Endothelial cell of umbilical vein (primary cell): ENCODE results near the gene EPHA4. TPM values are rescaled to one million over a fixed set of nuclear protein-coding genes. Genes with fewer than 3 reads are reported as not detected.

Experiments
- BruUV-seq: library from RNA; stranded (reverse); fragments of 400-500 nt; replicated peaks from 2 replicates; lab custom pipeline; 2021; lab: Mats Ljungman, UMichigan
- CTCF ChIA-PET: fragments of 300-600, 350-600 bp; sonication (Branson Sonifier 250); formaldehyde crosslinking; loops from one replicate; lab custom pipeline; 2021; ENCODE audit warnings: antibody characterized with exemption, inconsistent platforms; lab: Charles Lee
- POLR2A ChIA-PET: fragments of 300-600, 350-600 bp; sonication (Branson Sonifier 250); formaldehyde crosslinking; loops from one replicate; lab custom pipeline; 2021; ENCODE audit warnings: antibody characterized with exemption, inconsistent platforms; lab: Charles Lee
- DNase-seq: peaks from one replicate; pipeline ENCODE4 v3.0.0-alpha.2; 2011; ENCODE audit warnings: low read depth, low spot score
- FAIRE-seq: peaks from 2 replicates; lab custom pipeline; 2011; peaks lifted over from hg19 to GRCh38; lab: Jason Lieb, UNC
- H2AFZ ChIP-seq: 2 replicates; pipeline ENCODE4 v1.6.0; 2012; ENCODE audit warnings: low read depth, low read length, control low read depth, inconsistent platforms
- H3K27ac ChIP-seq: 2 replicates; pipeline ENCODE4 v1.5.1; 2011; ENCODE audit warnings: low read depth, mild to moderate bottlenecking, control low read depth, low read length, moderate library complexity; ENCODE audit not compliant: insufficient read depth
- H3K27me3 ChIP-seq, 2 experiments: 2 replicates each; pipeline versions ENCODE4 v1.6.0 to v1.6.1; 2011; ENCODE audit warnings: low read length in 2 of 2, mixed read lengths in 1 of 2; ENCODE audit not compliant: control insufficient read depth in 2 of 2, insufficient read depth in 2 of 2
- H3K36me3 ChIP-seq, 2 experiments: 2 replicates in 1 of 2; 3 replicates in 1 of 2; pipeline ENCODE4 v1.5.1; 2011; ENCODE audit warnings: low read length in 2 of 2, mild to moderate bottlenecking in 1 of 2, moderate library complexity in 1 of 2; ENCODE audit not compliant: control insufficient read depth in 2 of 2, insufficient read depth in 2 of 2; ENCODE audit errors: extremely low read depth in 1 of 2
- H3K4me1 ChIP-seq: 3 replicates; pipeline ENCODE4 v1.5.1; 2011; ENCODE audit warnings: mild to moderate bottlenecking, low read length; ENCODE audit not compliant: control insufficient read depth, insufficient read depth; ENCODE audit errors: extremely low read depth
- H3K4me2 ChIP-seq: 2 replicates; pipeline ENCODE4 v1.6.1; 2011; ENCODE audit warnings: low read length, control low read depth, mixed read lengths; ENCODE audit not compliant: insufficient read depth
- H3K4me3 ChIP-seq, 3 experiments: fragments of 200-600 bp in 1 of 3; sonication (generic), shearing (Covaris generic) in 1 of 3; replicated peaks in 1 of 3; 2 replicates each; pipeline ENCODE4 v1.5.1; 2011 to 2016; ENCODE audit warnings: control low read depth in 3 of 3, low read length in 3 of 3, mild to moderate bottlenecking in 2 of 3, inconsistent platforms in 1 of 3, low read depth in 1 of 3, moderate library complexity in 1 of 3; ENCODE audit not compliant: insufficient read depth in 1 of 3
- H3K79me2 ChIP-seq: 2 replicates; pipeline ENCODE4 v1.6.0; 2012; ENCODE audit warnings: low read length, inconsistent platforms; ENCODE audit not compliant: control insufficient read depth, insufficient read depth
- H3K9ac ChIP-seq: replicated peaks from 2 replicates; pipeline ENCODE3; 2011; ENCODE audit warnings: low read length, control low read depth; ENCODE audit not compliant: insufficient read depth; ENCODE audit errors: extremely low read depth
- H3K9me1 ChIP-seq: replicated peaks from 3 replicates; pipeline ENCODE4 v1.6.0; 2011; ENCODE audit warnings: mild to moderate bottlenecking, low read length; ENCODE audit not compliant: control insufficient read depth, insufficient read depth; ENCODE audit errors: extremely low read depth
- H3K9me3 ChIP-seq: replicated peaks from 2 replicates; pipeline ENCODE4 v1.5.1; 2012; ENCODE audit warnings: low read length, inconsistent platforms; ENCODE audit not compliant: control insufficient read depth, insufficient read depth
- H4K20me1 ChIP-seq: replicated peaks from 2 replicates; pipeline ENCODE3; 2011; ENCODE audit warnings: mild to moderate bottlenecking, low read length; ENCODE audit not compliant: control insufficient read depth, insufficient read depth; ENCODE audit errors: extremely low read depth
- EZH2 ChIP-seq: IDR thresholded peaks from 2 replicates; pipeline ENCODE4 v1.6.1; 2012; ENCODE audit warnings: borderline replicate concordance, low read depth, mild to moderate bottlenecking, moderate library complexity, low read length, inconsistent platforms; ENCODE audit not compliant: severe bottlenecking
- FOS ChIP-seq: IDR thresholded peaks from 2 replicates; pipeline ENCODE4 v1.6.1; 2011; ENCODE audit warnings: mild to moderate bottlenecking, low read length, moderate library complexity, borderline replicate concordance; ENCODE audit not compliant: insufficient read depth
- GATA2 ChIP-seq: IDR thresholded peaks from 2 replicates; pipeline ENCODE4 v1.7.0; 2011; ENCODE audit warnings: low read depth, mild to moderate bottlenecking, moderate library complexity, mixed read lengths, low read length; ENCODE audit not compliant: insufficient read length, insufficient read depth
- JUN ChIP-seq: IDR thresholded peaks from 2 replicates; pipeline ENCODE4 v1.6.1; 2011; ENCODE audit warnings: borderline replicate concordance, low read depth; ENCODE audit not compliant: insufficient read length, insufficient read depth
- MAX ChIP-seq: IDR thresholded peaks from 2 replicates; pipeline ENCODE4 v1.6.1; 2011; ENCODE audit not compliant: insufficient read depth, insufficient read length
- MYC ChIP-seq: IDR thresholded peaks from one replicate; pipeline ENCODE4 v1.6.1; 2011; ENCODE audit warnings: mild to moderate bottlenecking, low read depth, low read length
- POLR2A ChIP-seq: IDR thresholded peaks from 2 replicates; pipeline ENCODE4 v1.6.1; 2012; ENCODE audit warnings: low read depth, mild to moderate bottlenecking, control low read depth, low read length
- POLR2AphosphoS5 ChIP-seq: IDR thresholded peaks from 2 replicates; pipeline ENCODE4 v1.6.1; 2012; ENCODE audit warnings: low read depth, mild to moderate bottlenecking, control low read depth, low read length, moderate library complexity; ENCODE audit not compliant: insufficient read depth
- dilution Hi-C: fragments of 300-500 bp; cut with MboI; formaldehyde crosslinking; loops from one replicate; pipeline ENCODE4 v1.15.0; 2019; ENCODE audit warnings: low sequenced_read_pairs; ENCODE audit not compliant: extremely low pct_ligation_motif_present
- intact Hi-C: fragments of 100-400 bp; cut with micrococcal nuclease; formaldehyde crosslinking; loops from one replicate; pipeline ENCODE4 v1.10.0; 2022
- polyA plus RNA-seq, 4 experiments: library from polyadenylated mRNA; depleted of rRNA in 3 of 4; stranded (reverse) in 3 of 4; unstranded in 1 of 4; fragments of >200 nt; gene quantifications; 2 replicates each; pipeline versions ENCODE4 v1.2.1 to v1.2.3, GENCODE V29; 2011 to 2012; ENCODE audit warnings: missing spikeins in 1 of 4
- total RNA-seq: library from RNA; stranded (reverse); gene quantifications from 2 replicates; pipeline ENCODE4 v1.2.3, GENCODE V29; 2021
- TF ChIP-seq, protein P1 (sequence below), 2 donors: IDR thresholded peaks; 1 replicate in 1 of 2; 2 replicates in 1 of 2; pipeline ENCODE4 v1.5.1; 2011; ENCODE audit warnings: low read length in 2 of 2, mild to moderate bottlenecking in 2 of 2, moderate library complexity in 2 of 2, control low read depth in 1 of 2, inconsistent platforms in 1 of 2, low read depth in 1 of 2; ENCODE audit not compliant: insufficient read depth in 1 of 2; ENCODE audit errors: extremely low read depth in 1 of 2

Gene EPHA4
- total and polyA plus RNA-seq, 2 donors (not counting 3 experiments of a cell fraction or from before 2014, with no cell fraction given): 11.9 to 19.8 TPM

DNA sequence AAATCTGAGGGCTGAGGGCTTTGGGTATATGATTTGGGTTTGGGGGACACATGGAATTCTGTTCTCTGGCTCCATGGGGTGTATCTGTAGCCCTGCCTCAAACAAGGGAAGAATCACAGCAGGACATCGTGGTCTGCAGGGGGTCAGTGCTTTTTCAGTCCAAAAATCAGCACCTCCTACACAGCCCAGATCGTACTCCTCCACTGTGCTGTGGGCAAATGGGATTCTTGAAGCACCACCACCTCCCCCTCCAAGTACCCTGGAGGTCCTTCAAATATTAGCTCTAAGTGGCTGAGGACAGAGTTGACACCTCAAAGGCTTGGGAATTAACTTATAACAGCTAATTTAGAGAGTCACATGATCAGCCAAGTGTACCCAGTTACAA lies 41.5 kb downstream of the EPHA4 start:
- no peak for TF ChIP-seq POLR2A
- no peak for TF ChIP-seq JUN
- no peak for TF ChIP-seq GATA2
- TF ChIP-seq MAX: no peak
- no peak for TF ChIP-seq EZH2
- TF ChIP-seq FOS: no peak
- no peak for TF ChIP-seq POLR2AphosphoS5
- TF ChIP-seq MYC: no peak
- TF ChIP-seq, protein P1, sequence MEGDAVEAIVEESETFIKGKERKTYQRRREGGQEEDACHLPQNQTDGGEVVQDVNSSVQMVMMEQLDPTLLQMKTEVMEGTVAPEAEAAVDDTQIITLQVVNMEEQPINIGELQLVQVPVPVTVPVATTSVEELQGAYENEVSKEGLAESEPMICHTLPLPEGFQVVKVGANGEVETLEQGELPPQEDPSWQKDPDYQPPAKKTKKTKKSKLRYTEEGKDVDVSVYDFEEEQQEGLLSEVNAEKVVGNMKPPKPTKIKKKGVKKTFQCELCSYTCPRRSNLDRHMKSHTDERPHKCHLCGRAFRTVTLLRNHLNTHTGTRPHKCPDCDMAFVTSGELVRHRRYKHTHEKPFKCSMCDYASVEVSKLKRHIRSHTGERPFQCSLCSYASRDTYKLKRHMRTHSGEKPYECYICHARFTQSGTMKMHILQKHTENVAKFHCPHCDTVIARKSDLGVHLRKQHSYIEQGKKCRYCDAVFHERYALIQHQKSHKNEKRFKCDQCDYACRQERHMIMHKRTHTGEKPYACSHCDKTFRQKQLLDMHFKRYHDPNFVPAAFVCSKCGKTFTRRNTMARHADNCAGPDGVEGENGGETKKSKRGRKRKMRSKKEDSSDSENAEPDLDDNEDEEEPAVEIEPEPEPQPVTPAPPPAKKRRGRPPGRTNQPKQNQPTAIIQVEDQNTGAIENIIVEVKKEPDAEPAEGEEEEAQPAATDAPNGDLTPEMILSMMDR (IDR thresholded peaks at IDR 0.05; ENCODE audit: extremely low read depth in 1 of 2, insufficient read depth in 1 of 2, low read depth in 1 of 2, low read length in 2 of 2): no peak
- DNase-seq (no peak), FAIRE-seq (no peak)
- H3K9me1 ChIP-seq: no peaks in the 10 kb centered on the region
- H3K4me1 ChIP-seq: peaks cover 41% of the 10 kb centered on the region
- intact Hi-C loops: loop anchor here (1.0 kb wide), 1 partner anchor 43 kb away; no protein-coding TSS in a partner anchor
- dilution Hi-C loops: no loop called here
- ChIA-PET CTCF (interaction anchor here (0.7 to 3.0 kb wide), 7 partner anchors 12 to 282 kb away, joined by 3 to 11 read pairs (median 3); partner anchors contain the start of gene EPHA4), POLR2A (no interaction called here)
- H3K9ac ChIP-seq: peak overlapping the region; percentile 2
- H3K79me2 ChIP-seq: no peaks in the 10 kb centered on the region
- H3K27ac ChIP-seq: peak overlapping the region; percentile 88
- BruUV-seq: no TSS peak
- H3K4me3 ChIP-seq: no peak overlapping the region
- H3K9me3 ChIP-seq: no peaks in the 10 kb centered on the region
- no peaks in the 10 kb centered on the region for H3K36me3 ChIP-seq
- H3K27me3 ChIP-seq: no peaks in the 10 kb centered on the region
- peak overlapping the region; percentile 14 for H2AFZ ChIP-seq
- H4K20me1 ChIP-seq: no peaks in the 10 kb centered on the region
- H3K4me2 ChIP-seq: peak overlapping the region; percentile 79
